Measurements from ENCODE around the gene BBS2. TPM values are rescaled to one million over a fixed set of nuclear protein-coding genes. Genes with fewer than 3 reads are reported as not detected.
"Not testable (repeated sequence)": the region's sequence is repeated elsewhere in the genome, so short reads cannot be mapped to it uniquely, and the experiment has no call there.

Gene BBS2
- total RNA-seq, 1 donor from 2014 or later: 8.5 TPM

DNA sequence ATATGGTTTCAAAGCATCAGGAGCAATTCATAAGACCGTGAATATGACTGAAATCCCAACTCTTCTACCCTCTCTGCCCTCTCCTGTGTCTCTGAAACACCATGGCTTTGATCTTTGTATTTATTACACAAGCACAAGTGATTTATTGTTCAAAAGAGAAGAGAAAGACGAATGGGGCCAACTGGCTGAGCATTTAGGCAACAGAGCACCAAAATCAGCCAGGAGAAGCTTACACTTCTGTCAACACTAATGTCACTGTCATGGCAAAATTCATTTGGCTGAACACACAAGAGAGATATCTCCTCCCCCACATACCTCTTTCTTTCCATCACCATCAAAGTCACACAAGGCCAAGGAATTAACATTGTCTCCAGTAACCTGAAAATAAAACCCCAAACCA lies 9.3 kb downstream of the BBS2 start:
- DNase-seq: no peak
- Mint-ChIP-seq H3K27ac (no peak overlapping the region), H3K9me3 (no peaks in the 10 kb centered on the region), H3K27me3 (no peaks in the 10 kb centered on the region), H3K4me1 (peaks cover 8% of the 10 kb centered on the region), H3K36me3 (ENCODE audit: low read depth) (peaks cover 15% of the 10 kb centered on the region), H3K4me3 (no peak overlapping the region)
- intact Hi-C loops (cut with micrococcal nuclease): loop anchor here (10.0 kb wide), 1 partner anchor 194 kb away; no protein-coding TSS in a partner anchor

DNA sequence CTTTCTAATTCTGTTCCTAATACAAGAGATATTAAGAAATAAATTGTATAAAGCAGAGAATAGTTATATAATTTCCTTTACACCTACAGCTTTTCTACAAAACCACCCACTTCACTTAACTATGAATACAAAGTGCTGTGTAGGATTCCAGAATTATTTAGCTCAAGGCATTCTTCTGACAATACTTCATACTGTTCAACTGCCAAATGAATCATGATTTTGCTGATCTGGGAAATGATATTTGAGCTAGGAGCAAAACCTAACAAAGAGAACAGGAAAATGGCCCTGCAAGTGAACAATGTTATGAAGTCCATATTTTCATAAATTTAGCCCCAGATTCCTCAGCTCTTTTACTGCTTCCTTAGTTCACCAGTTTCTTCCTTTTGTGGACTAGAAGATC lies 12.9 kb downstream of the BBS2 start:
- H3K36me3 Mint-ChIP-seq (ENCODE audit: low read depth): peaks cover 16% of the 10 kb centered on the region
- no peak overlapping the region for H3K27ac Mint-ChIP-seq
- H3K4me1 Mint-ChIP-seq: no peaks in the 10 kb centered on the region
- no peaks in the 10 kb centered on the region for H3K27me3 Mint-ChIP-seq
- no peak overlapping the region for H3K4me3 Mint-ChIP-seq
- H3K9me3 Mint-ChIP-seq: no peaks in the 10 kb centered on the region
- intact Hi-C loops (cut with micrococcal nuclease): no loop called here
- no peak for DNase-seq

- H3K4me3 Mint-ChIP-seq: no peak overlapping the region
- H3K36me3 Mint-ChIP-seq (ENCODE audit: low read depth): peaks cover 21% of the 10 kb centered on the region
- H3K27me3 Mint-ChIP-seq: no peaks in the 10 kb centered on the region
- intact Hi-C loops (cut with micrococcal nuclease): no loop called here
- no peak for DNase-seq
- H3K4me1 Mint-ChIP-seq: no peaks in the 10 kb centered on the region
- no peak overlapping the region for H3K27ac Mint-ChIP-seq
- no peaks in the 10 kb centered on the region for H3K9me3 Mint-ChIP-seq
Observed at GRCh38 chr16:56505181-56505580, 14.6 kb downstream of the BBS2 start.

- Mint-ChIP-seq H3K4me3 (no peak overlapping the region), H3K27ac (no peak overlapping the region), H3K4me1 (no peaks in the 10 kb centered on the region), H3K36me3 (ENCODE audit: low read depth) (peaks cover 15% of the 10 kb centered on the region), H3K9me3 (no peaks in the 10 kb centered on the region), H3K27me3 (no peaks in the 10 kb centered on the region)
- DNase-seq: no peak
- intact Hi-C loops (cut with micrococcal nuclease): no loop called here
Observed at GRCh38 chr16:56493815-56494214, 26.0 kb downstream of the BBS2 start.

DNA sequence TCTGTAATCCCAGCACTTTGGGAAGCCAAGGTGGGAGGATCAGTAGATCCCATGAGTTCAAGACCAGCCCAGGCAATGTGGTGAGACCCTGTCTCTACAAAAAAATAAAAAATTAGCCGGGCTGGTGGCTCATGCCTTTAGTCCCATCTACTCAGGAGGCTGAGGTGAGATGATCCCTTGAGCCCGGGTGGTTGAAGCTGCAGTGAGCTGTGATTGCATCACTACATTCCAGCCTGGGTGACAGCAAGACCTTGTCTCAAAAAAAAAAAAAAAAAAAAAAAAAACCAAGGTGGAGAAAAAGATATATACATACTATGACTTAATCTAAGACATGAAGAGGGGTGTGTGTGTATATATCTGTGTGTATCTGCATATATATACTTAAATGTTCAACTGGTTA lies 26.7 kb downstream of the BBS2 start:
- intact Hi-C loops (cut with micrococcal nuclease): no loop called here
- Mint-ChIP-seq H3K27ac (no peak overlapping the region), H3K36me3 (ENCODE audit: low read depth) (peaks cover 13% of the 10 kb centered on the region), H3K27me3 (no peaks in the 10 kb centered on the region), H3K4me3 (no peak overlapping the region), H3K9me3 (no peaks in the 10 kb centered on the region), H3K4me1 (no peaks in the 10 kb centered on the region)
- no peak for DNase-seq

- peaks cover 8% of the 10 kb centered on the region for H3K36me3 Mint-ChIP-seq (ENCODE audit: low read depth)
- H3K27ac Mint-ChIP-seq: no peak overlapping the region
- no peak overlapping the region for H3K4me3 Mint-ChIP-seq
- H3K27me3 Mint-ChIP-seq: no peaks in the 10 kb centered on the region
- no peaks in the 10 kb centered on the region for H3K9me3 Mint-ChIP-seq
- no peak for DNase-seq
- H3K4me1 Mint-ChIP-seq: no peaks in the 10 kb centered on the region
- intact Hi-C loops (cut with micrococcal nuclease): no loop called here
Observed at GRCh38 chr16:56491657-56492261, 28.1 kb downstream of the BBS2 start.

GRCh38 chr16:56488868-56489267 lies 31.0 kb downstream of the BBS2 start:
- not testable (repeated sequence) for H3K4me3 Mint-ChIP-seq, H3K27me3 Mint-ChIP-seq, H3K4me1 Mint-ChIP-seq

DNA sequence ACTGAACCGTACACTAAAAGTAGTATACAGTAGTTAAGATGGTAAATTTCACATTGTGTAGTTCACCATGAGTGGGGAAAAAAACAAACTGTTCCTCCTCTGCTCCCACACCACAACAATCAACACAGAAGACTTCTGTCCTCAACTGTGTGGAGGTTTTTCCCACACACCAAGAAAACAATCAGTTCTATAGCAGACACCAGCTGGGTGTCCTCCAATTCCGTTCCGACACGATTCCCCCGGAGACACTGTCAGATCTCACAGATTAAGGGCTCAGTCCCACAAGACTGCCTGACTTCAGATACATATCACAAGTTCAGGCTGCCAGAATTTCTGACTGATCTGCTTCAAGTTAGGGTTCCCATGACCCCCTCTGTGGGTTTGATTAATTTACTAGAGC lies 31.8 kb downstream of the BBS2 start:
- intact Hi-C loops (cut with micrococcal nuclease): no loop called here
- DNase-seq: no peak
- no peak overlapping the region for H3K4me3 Mint-ChIP-seq

More at GRCh38 chr16:56488868-56489267, 31.0 kb downstream of the BBS2 start:
- H3K9me3 Mint-ChIP-seq; DNase-seq; intact Hi-C loops (cut with micrococcal nuclease); H3K27ac Mint-ChIP-seq: not testable (repeated sequence)
- peaks cover 12% of the 10 kb centered on the region for H3K36me3 Mint-ChIP-seq (ENCODE audit: low read depth)

GRCh38 chr16:56483394-56483793 lies 36.4 kb downstream of the BBS2 start:
- no peak overlapping the region for H3K4me3 Mint-ChIP-seq
- no peak for DNase-seq
- H3K36me3 Mint-ChIP-seq (ENCODE audit: low read depth): peaks cover 37% of the 10 kb centered on the region
- intact Hi-C loops (cut with micrococcal nuclease): no loop called here
- H3K9me3 Mint-ChIP-seq: peaks cover 4% of the 10 kb centered on the region
- no peak overlapping the region for H3K27ac Mint-ChIP-seq
- peaks cover 2% of the 10 kb centered on the region for H3K4me1 Mint-ChIP-seq
- H3K27me3 Mint-ChIP-seq: no peaks in the 10 kb centered on the region

More for the DNA sequence above, 31.8 kb downstream of the BBS2 start:
- peaks cover 18% of the 10 kb centered on the region for H3K36me3 Mint-ChIP-seq (ENCODE audit: low read depth)
- no peaks in the 10 kb centered on the region for H3K4me1 Mint-ChIP-seq
- H3K27ac Mint-ChIP-seq: no peak overlapping the region
- H3K27me3 Mint-ChIP-seq: no peaks in the 10 kb centered on the region
- peaks cover 4% of the 10 kb centered on the region for H3K9me3 Mint-ChIP-seq

DNA sequence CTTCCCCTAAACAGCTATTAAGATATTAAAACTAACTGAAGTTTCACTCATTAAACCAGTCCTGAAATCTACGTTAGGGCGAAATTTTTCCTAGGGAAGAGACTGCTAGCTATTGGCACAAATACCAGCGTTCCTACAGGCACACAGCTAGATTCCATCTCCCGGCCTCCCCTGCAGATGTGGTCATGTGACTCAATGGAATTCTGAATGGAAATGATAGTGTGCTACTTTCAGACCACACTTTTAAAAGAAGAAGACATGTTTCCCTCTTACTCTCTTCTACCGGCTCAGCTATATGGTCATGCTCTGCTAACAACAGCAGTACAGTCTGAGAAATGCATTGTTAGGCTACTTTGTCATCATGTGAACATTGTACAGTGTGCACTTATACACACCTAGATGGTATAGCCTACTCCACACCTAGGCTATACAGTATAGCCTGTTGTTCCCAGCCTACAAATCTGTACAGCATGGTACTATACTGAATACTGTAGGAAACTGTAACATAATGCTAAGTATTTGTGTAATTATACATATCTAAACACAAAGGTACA lies 37.1 kb downstream of the BBS2 start:
- H3K36me3 Mint-ChIP-seq (ENCODE audit: low read depth): peaks cover 38% of the 10 kb centered on the region
- intact Hi-C loops (cut with micrococcal nuclease): no loop called here
- H3K4me1 Mint-ChIP-seq: peaks cover 2% of the 10 kb centered on the region
- H3K27me3 Mint-ChIP-seq: no peaks in the 10 kb centered on the region
- no peak overlapping the region for H3K27ac Mint-ChIP-seq
- no peak for DNase-seq
- H3K9me3 Mint-ChIP-seq: peaks cover 4% of the 10 kb centered on the region
- H3K4me3 Mint-ChIP-seq: no peak overlapping the region

DNA sequence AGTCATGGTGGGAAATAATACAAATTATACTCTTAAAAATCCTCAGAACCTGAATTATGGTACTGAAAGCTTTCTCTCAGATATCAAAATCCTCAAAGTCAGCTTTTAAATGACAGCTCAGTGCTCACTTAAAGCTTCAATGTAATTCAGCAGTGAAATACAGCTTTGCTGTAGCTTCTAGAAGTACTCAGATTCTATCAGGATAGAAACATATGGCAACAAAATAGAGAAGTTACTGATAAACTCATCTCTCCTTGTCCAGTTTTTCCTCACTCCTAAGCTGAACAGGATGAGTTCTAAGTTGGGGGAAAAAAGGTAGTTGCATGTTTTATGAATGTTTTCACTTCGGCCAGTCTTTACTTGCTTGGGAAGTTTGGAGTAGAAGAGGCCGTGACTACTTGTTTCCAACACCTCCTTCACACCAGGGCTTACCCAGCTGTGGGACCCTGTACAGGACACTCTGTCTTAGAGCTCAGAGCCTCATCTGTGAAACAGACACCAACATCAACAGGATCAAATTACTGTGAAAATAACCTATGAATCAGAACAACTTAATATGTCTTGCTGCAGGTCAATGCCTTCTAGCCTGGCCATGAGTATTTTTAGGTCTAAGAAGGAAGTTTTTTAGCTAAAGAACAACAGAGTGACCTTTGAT lies 38.2 kb downstream of the BBS2 start:
- Mint-ChIP-seq H3K4me3 (no peak overlapping the region), H3K36me3 (ENCODE audit: low read depth) (peaks cover 50% of the 10 kb centered on the region), H3K4me1 (peaks cover 9% of the 10 kb centered on the region)

DNA sequence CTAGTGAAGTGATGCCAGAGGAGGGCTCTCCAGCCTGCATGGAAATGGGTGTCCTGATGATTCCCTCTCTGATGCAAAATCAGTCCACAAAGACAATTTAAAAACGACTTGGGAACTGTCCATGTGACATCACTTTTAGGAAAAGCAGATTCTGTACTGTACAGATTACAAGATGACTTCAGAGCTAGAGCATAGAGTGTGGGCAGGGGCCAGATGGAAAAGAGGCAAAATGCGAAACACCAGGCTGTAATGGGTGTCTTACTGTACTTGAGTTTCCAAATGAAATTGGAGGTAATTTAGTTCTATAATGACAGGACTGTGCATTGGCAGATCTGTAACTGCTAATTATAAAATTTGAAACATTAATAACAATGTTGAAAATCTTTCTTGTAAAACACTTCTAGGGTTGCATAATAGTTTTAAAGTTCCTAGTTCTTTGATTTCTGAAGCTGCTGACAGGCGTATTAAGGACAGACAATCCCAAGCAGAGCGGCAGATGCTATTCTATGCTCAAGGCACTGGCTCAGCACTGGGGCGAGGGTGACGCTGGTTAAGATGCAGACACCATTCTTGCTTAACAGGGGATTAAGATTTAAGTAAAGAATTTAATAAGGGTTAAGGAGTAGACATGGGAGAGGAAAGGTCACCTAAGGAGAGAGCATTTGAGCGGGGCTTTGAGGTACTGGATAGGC lies 38.9 kb downstream of the BBS2 start:
- Mint-ChIP-seq H3K27me3 (no peaks in the 10 kb centered on the region), H3K4me1 (peaks cover 12% of the 10 kb centered on the region), H3K27ac (no peak overlapping the region), H3K36me3 (ENCODE audit: low read depth) (peaks cover 53% of the 10 kb centered on the region), H3K4me3 (no peak overlapping the region), H3K9me3 (no peaks in the 10 kb centered on the region)
- no peak for DNase-seq
- intact Hi-C loops (cut with micrococcal nuclease): no loop called here

More for the DNA sequence above, 38.2 kb downstream of the BBS2 start:
- no peak for DNase-seq
- Mint-ChIP-seq H3K27ac (no peak overlapping the region), H3K27me3 (no peaks in the 10 kb centered on the region), H3K9me3 (peaks cover 3% of the 10 kb centered on the region)
- intact Hi-C loops (cut with micrococcal nuclease): no loop called here

DNA sequence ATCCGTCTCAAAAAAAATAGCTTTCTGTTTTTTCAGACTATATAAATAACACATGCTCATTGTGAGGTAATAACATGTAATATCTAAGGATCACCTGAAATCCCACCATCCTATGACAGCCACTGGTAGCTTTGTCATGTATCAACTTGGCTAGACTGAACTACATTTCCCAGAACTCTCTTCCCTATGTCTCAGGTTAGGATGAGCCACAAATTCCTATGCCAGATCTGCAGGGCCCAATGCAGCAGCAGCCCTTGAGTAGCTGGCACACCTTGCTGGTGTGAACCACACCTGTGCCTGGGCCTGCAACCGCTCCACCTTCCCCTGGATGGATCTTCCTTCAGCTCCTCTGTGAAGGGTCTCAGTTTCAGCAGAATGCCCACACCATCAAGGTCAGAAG lies 40.4 kb downstream of the BBS2 start:
- Mint-ChIP-seq H3K36me3 (ENCODE audit: low read depth) (peaks cover 57% of the 10 kb centered on the region), H3K27ac (no peak overlapping the region), H3K27me3 (no peaks in the 10 kb centered on the region), H3K4me3 (no peak overlapping the region), H3K9me3 (no peaks in the 10 kb centered on the region), H3K4me1 (peaks cover 12% of the 10 kb centered on the region)
- intact Hi-C loops (cut with micrococcal nuclease): no loop called here
- DNase-seq: no peak
